ENCODE data around the gene IRAK2. TPM values are rescaled to one million over a fixed set of nuclear protein-coding genes. Genes with fewer than 3 reads are reported as not detected.
A peak's percentile ranks its signal among the peaks of the same experiment; 100 is the strongest.

The IRAK2 gene
- total and polyA plus RNA-seq, 2 donors (not counting 1 experiment from before 2014, with no cell fraction given), result 1.5 to 6.6 TPM

DNA sequence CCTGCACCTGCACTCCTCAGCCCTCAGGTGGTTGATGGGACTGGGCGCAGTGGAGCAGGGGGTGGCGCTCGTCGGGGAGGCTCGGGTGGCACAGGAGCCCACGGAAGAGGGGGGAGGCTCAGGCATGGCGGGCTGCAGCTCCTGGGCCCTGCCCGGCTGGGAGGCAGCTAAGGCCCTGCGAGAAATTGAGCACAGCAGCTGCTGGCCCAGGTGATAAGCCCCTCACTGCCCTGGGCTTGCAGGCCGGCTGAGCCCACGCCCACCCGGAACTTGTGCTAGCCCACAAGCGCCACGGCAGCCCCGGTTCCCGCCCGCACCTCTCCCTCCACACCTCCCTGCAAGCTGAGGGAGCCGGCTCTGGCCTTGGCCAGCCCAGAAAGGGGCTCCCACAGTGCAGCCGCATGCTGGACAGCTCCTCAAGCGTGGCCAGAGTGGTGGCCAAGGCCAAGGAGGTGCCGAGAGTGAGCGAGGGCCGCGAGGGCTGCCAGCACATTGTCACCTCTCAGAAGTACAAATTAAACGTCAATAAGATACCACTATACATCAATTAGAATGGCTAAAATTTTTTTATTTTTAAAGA, 28.2 kb upstream of the IRAK2 start:
- H3K4me3 ChIP-seq (replicated peaks in 1 of 4; ENCODE audit: control extremely low read depth in 1 of 4, insufficient read depth in 1 of 4, low read depth in 3 of 4, low read length in 4 of 4), result no peak overlapping the region
- no peak overlapping the region for H3K27ac ChIP-seq (ENCODE audit: insufficient read depth, low read length)
- no peaks in the 10 kb centered on the region for H3K9me3 ChIP-seq (ENCODE audit: control insufficient read depth, insufficient read depth, low read depth, low read length)
- no peak for DNase-seq (ENCODE audit: low read depth in 2 of 2)
- H3K36me3 ChIP-seq (ENCODE audit: control insufficient read depth, insufficient read depth, low read length), result no peaks in the 10 kb centered on the region
- H3K4me1 ChIP-seq (ENCODE audit: control insufficient read depth, extremely low read depth, insufficient read depth, low read length), result no peaks in the 10 kb centered on the region
- no peak overlapping the region for H2AFZ ChIP-seq (ENCODE audit: low read length)
- no peaks in the 10 kb centered on the region for H4K20me1 ChIP-seq (ENCODE audit: control insufficient read depth, extremely low read depth, insufficient read depth, low read length)
- H3K79me2 ChIP-seq (ENCODE audit: control insufficient read depth, insufficient read depth, low read length), result no peaks in the 10 kb centered on the region
- no peaks in the 10 kb centered on the region for H3K27me3 ChIP-seq (ENCODE audit: control insufficient read depth, insufficient read depth, low read length)
- no peak overlapping the region for H3K9ac ChIP-seq (ENCODE audit: insufficient read depth, low read length)
- no peak for TF ChIP-seq EZH2 (IDR thresholded peaks at IDR 0.05; ENCODE audit: low read length, missing control alignments)
- TF ChIP-seq, protein P1, sequence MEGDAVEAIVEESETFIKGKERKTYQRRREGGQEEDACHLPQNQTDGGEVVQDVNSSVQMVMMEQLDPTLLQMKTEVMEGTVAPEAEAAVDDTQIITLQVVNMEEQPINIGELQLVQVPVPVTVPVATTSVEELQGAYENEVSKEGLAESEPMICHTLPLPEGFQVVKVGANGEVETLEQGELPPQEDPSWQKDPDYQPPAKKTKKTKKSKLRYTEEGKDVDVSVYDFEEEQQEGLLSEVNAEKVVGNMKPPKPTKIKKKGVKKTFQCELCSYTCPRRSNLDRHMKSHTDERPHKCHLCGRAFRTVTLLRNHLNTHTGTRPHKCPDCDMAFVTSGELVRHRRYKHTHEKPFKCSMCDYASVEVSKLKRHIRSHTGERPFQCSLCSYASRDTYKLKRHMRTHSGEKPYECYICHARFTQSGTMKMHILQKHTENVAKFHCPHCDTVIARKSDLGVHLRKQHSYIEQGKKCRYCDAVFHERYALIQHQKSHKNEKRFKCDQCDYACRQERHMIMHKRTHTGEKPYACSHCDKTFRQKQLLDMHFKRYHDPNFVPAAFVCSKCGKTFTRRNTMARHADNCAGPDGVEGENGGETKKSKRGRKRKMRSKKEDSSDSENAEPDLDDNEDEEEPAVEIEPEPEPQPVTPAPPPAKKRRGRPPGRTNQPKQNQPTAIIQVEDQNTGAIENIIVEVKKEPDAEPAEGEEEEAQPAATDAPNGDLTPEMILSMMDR (conservative IDR thresholded peaks at IDR 0.05 in 1 of 2, IDR thresholded peaks at IDR 0.05 in 1 of 2; ENCODE audit: low read depth in 1 of 2, low read length in 2 of 2), result no peak
- no peak overlapping the region for H3K4me2 ChIP-seq (ENCODE audit: extremely low read depth, insufficient read depth, low read length)

DNA sequence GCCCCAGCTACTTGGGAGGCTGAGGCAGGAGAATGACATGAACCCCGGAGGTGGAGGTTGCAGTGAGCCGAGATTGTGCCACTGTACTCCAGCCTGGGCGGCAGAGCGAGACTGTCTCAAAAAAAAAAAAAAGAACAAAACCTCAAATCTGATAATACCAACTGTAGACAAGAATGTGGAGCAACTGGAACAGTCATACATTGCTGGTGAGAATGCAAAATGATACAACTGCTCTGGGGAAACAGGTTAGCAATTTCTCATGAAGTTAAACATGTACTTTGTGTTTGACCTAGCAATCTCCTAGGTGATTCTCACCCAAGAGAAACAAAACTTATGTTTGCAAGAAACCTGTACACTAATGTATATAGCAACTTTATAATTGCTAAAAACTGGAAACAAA, 27.5 kb upstream of the IRAK2 start:
- no peaks in the 10 kb centered on the region for H3K79me2 ChIP-seq (ENCODE audit: control insufficient read depth, insufficient read depth, low read length)
- no peaks in the 10 kb centered on the region for H4K20me1 ChIP-seq (ENCODE audit: control insufficient read depth, extremely low read depth, insufficient read depth, low read length)
- no peak overlapping the region for H3K9ac ChIP-seq (ENCODE audit: insufficient read depth, low read length)
- no peaks in the 10 kb centered on the region for H3K36me3 ChIP-seq (ENCODE audit: control insufficient read depth, insufficient read depth, low read length)
- no peaks in the 10 kb centered on the region for H3K27me3 ChIP-seq (ENCODE audit: control insufficient read depth, insufficient read depth, low read length)
- H3K4me1 ChIP-seq (ENCODE audit: control insufficient read depth, extremely low read depth, insufficient read depth, low read length), result no peaks in the 10 kb centered on the region
- H3K9me3 ChIP-seq (ENCODE audit: control insufficient read depth, insufficient read depth, low read depth, low read length), result no peaks in the 10 kb centered on the region
- no peak overlapping the region for H2AFZ ChIP-seq (ENCODE audit: low read length)
- TF ChIP-seq, protein P1 (conservative IDR thresholded peaks at IDR 0.05 in 1 of 2, IDR thresholded peaks at IDR 0.05 in 1 of 2; ENCODE audit: low read depth in 1 of 2, low read length in 2 of 2), result no peak
- TF ChIP-seq EZH2 (IDR thresholded peaks at IDR 0.05; ENCODE audit: low read length, missing control alignments), result no peak
- H3K4me3 ChIP-seq (replicated peaks in 1 of 4; ENCODE audit: control extremely low read depth in 1 of 4, insufficient read depth in 1 of 4, low read depth in 3 of 4, low read length in 4 of 4), result no peak overlapping the region
- no peak overlapping the region for H3K27ac ChIP-seq (ENCODE audit: insufficient read depth, low read length)
- no peak overlapping the region for H3K4me2 ChIP-seq (ENCODE audit: extremely low read depth, insufficient read depth, low read length)
- DNase-seq (ENCODE audit: low read depth in 2 of 2), result no peak

DNA sequence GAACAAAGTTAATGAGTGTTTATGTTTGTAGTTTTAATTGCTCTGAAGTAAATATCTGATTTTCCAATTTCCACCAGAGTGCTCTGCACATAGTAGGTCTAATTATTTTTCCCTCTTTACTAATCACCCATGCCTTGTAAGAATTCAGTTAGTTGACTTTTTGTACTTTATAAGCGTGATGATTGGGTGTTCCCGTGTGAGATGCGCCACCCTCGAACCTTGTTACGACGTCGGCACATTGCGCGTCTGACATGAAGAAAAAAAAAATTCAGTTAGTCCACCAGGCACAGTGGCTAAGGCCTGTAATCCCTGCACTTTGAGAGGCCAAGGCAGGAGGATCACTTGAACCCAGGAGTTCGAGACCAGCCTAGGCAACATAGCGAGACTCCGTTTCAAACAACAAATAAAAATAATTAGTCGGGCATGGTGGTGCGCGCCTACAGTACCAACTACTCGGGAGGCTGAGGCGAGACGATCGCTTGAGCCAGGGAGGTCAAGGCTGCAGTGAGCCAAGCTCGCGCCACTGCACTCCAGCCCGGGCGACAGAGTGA, 23.6 kb upstream of the IRAK2 start:
- Histone ChIP-seq H3K9ac (ENCODE audit: insufficient read depth, low read length) (no peak overlapping the region), H3K27ac (ENCODE audit: insufficient read depth, low read length) (no peak overlapping the region), H3K4me3 (replicated peaks in 1 of 4; ENCODE audit: control extremely low read depth in 1 of 4, insufficient read depth in 1 of 4, low read depth in 3 of 4, low read length in 4 of 4) (peak overlapping the region in 2 of 4 experiments; percentile 26 to 74)

More for the DNA sequence above, 23.6 kb upstream of the IRAK2 start:
- DNase-seq (ENCODE audit: low read depth in 2 of 2), result peak in 1 of 2 donors; percentile 8
- Histone ChIP-seq H3K79me2 (ENCODE audit: control insufficient read depth, insufficient read depth, low read length) (peaks cover 27% of the 10 kb centered on the region), H4K20me1 (ENCODE audit: control insufficient read depth, extremely low read depth, insufficient read depth, low read length) (no peaks in the 10 kb centered on the region), H3K4me2 (ENCODE audit: extremely low read depth, insufficient read depth, low read length) (peak overlapping the region; percentile 40), H3K27me3 (ENCODE audit: control insufficient read depth, insufficient read depth, low read length) (no peaks in the 10 kb centered on the region), H3K9me3 (ENCODE audit: control insufficient read depth, insufficient read depth, low read depth, low read length) (no peaks in the 10 kb centered on the region), H3K36me3 (ENCODE audit: control insufficient read depth, insufficient read depth, low read length) (peaks cover 1% of the 10 kb centered on the region), H2AFZ (ENCODE audit: low read length) (peak overlapping the region; percentile 87), H3K4me1 (ENCODE audit: control insufficient read depth, extremely low read depth, insufficient read depth, low read length) (no peaks in the 10 kb centered on the region)
- TF ChIP-seq EZH2 (IDR thresholded peaks at IDR 0.05; ENCODE audit: low read length, missing control alignments), result no peak
- TF ChIP-seq, protein P1 (conservative IDR thresholded peaks at IDR 0.05 in 1 of 2, IDR thresholded peaks at IDR 0.05 in 1 of 2; ENCODE audit: low read depth in 1 of 2, low read length in 2 of 2), result no peak

All from fibroblast of lung (primary cell).